ENCODE measurements around the gene EPHA1. TPM values are rescaled to one million over a fixed set of nuclear protein-coding genes. Genes with fewer than 3 reads are reported as not detected.

Gene EPHA1
- total RNA-seq, 2 donors from 2014 or later: 0.71 TPM; not detected in 1

- Histone ChIP-seq H3K27ac (no peak overlapping the region), H3K9me3 (no peaks in the 10 kb centered on the region), H3K4me1 (peaks cover 0 to 20% of the 10 kb centered on the region in 2 donors), H3K36me3 (no peaks in the 10 kb centered on the region), H3K27me3 (no peaks in the 10 kb centered on the region), H3K4me3 (no peak overlapping the region)
- DNase-seq (ENCODE audit: low spot score): no peak
- TF ChIP-seq CTCF (IDR thresholded peaks at IDR 0.05): no peak
Measured at GRCh38 chr7:143376396-143376795, 32.3 kb downstream of the EPHA1 start.

DNA sequence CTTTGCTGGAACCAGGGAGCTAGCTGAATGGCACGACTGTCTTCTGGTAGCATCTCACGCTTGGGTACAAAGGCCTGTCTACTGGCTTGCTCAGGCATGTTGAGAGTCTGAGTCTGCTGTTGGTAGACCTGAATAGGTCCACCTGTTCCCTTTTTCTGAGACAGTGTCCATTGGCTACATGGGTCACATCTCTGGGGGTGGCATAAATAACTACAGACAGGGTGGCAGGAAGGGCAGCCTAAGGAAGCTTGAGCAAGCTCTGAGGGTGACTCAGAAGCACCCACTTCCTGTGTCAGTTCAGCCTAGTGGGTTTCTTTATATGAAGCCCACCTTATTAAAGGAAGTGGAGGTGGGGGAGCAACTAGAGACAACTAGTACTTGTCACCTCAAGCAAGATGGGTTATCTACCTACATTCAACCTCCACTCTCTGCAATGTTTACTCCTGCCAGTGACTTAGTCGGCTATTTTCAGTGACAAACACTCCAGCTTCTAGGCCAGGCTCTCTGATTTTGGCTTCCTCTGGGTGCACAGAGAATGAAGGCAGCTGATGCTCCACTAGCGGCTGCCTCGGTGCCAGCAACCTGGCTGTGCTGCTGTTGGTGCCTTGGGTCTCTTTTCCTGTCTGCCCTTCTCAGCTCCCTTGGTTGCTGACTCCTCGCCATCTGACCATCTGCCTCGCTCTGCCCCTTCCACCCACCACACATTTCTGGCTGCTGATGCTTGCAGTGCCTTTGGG is 33.2 kb downstream of the EPHA1 start:
- Histone ChIP-seq H3K27ac (no peak overlapping the region), H3K27me3 (no peaks in the 10 kb centered on the region), H3K9me3 (no peaks in the 10 kb centered on the region), H3K36me3 (no peaks in the 10 kb centered on the region), H3K4me1 (peaks cover 0 to 20% of the 10 kb centered on the region in 2 donors), H3K4me3 (no peak overlapping the region)
- no peak for DNase-seq (ENCODE audit: low spot score)
- no peak for TF ChIP-seq CTCF (IDR thresholded peaks at IDR 0.05)

DNA sequence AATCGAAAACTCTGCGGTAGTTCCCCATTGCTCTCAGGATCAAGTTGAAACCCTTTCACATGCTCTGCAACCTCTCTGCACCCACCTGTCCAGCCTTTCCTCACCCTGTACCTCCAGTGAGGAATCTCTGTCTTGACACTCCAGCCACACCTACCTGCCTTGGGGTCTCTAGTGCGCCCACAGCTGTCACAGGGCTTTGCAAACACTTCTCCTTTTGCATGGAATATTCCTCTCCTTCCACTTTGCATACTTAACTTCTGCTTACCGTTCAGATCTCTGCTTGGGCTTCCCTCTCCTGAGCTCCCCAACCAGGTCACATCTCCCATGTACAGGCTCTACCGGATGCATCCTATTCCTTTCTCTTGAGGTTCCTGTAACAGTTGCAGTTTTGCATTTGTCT is 34.1 kb downstream of the EPHA1 start:
- Histone ChIP-seq H3K27ac (no peak overlapping the region), H3K4me3 (no peak overlapping the region), H3K36me3 (no peaks in the 10 kb centered on the region), H3K4me1 (peaks cover 0 to 15% of the 10 kb centered on the region in 2 donors), H3K27me3 (no peaks in the 10 kb centered on the region), H3K9me3 (no peaks in the 10 kb centered on the region)
- TF ChIP-seq CTCF (IDR thresholded peaks at IDR 0.05): no peak
- no peak for DNase-seq (ENCODE audit: low spot score)

GRCh38 chr7:143373255-143373794 is 35.3 kb downstream of the EPHA1 start:
- no peak overlapping the region for H3K4me3 ChIP-seq
- H3K36me3 ChIP-seq: no peaks in the 10 kb centered on the region
- no peak for TF ChIP-seq CTCF (IDR thresholded peaks at IDR 0.05)
- H3K9me3 ChIP-seq: no peaks in the 10 kb centered on the region
- no peak overlapping the region for H3K27ac ChIP-seq
- no peak for DNase-seq (ENCODE audit: low spot score)
- H3K27me3 ChIP-seq: no peaks in the 10 kb centered on the region
- peaks cover 0 to 7% of the 10 kb centered on the region in 2 donors for H3K4me1 ChIP-seq

DNA sequence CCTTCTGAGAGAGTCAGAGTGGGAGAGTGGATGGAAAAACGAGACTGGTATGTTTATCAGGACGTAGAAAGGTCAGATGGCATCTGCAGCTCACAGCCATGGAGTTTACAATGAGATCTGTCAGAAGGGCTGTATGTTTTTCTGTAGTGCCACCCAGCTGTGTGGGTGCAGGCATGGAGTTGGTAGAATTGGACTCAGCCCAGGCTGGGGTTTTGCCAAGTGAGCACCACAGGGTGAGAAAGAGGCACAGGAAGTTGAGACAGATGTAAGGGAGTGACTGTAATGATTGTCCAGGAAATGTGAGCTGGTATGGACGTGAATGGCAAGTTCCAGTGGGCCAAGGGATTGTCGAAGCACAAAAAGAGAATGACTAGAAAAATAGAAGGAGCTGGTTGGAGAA is 36.6 kb downstream of the EPHA1 start:
- no peak for DNase-seq (ENCODE audit: low spot score)
- peaks cover 0 to 7% of the 10 kb centered on the region in 2 donors for H3K4me1 ChIP-seq
- H3K4me3 ChIP-seq: no peak overlapping the region
- no peaks in the 10 kb centered on the region for H3K27me3 ChIP-seq
- TF ChIP-seq CTCF (IDR thresholded peaks at IDR 0.05): peak in 1 of 2 donors; percentile 45
- H3K27ac ChIP-seq: no peak overlapping the region
- H3K36me3 ChIP-seq: no peaks in the 10 kb centered on the region
- H3K9me3 ChIP-seq: no peaks in the 10 kb centered on the region

All from right atrium auricular region (tissue), 2 donors.